GM18858 (cell line): ENCODE data around the gene PDILT.
"Not testable (repeated sequence)": the region's sequence is repeated elsewhere in the genome, so short reads cannot be mapped to it uniquely, and the experiment has no call there.

Source experiments
- ATAC-seq: cut with Tn5 transposase; IDR thresholded peaks from one replicate; pipeline ENCODE4 v1.9.1; 2021; ENCODE audit not compliant: unreplicated experiment

The PDILT gene

GRCh38 chr16:20323591-20324117 is 80.9 kb downstream of the PDILT start:
- ATAC-seq = no peak

GRCh38 chr16:20322696-20323095 is 81.8 kb downstream of the PDILT start:
- ATAC-seq = no peak

GRCh38 chr16:20321671-20322070 is 82.9 kb downstream of the PDILT start:
- no peak for ATAC-seq

DNA sequence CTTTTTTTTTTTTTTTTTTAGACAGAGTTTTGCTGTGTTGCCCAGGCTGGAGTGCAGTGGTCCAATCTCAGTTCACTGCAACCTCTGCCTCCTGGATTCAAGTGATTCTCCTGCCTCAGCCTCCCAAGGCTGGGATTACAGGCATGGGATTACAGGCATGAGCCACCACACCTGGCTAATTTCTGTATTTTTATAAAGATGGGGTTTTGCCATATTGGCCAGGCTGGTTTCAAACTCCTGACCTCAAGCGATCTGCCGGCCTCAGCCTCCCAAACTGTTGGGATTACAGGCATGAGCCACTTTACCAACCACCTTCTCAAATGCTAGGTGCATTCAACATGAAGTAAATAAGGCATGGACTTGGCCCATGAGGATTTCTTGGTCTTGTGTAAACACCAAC is 83.5 kb downstream of the PDILT start:
- not testable (repeated sequence) for ATAC-seq

- ATAC-seq = no peak
Observed at GRCh38 chr16:20320592-20320991, 83.9 kb downstream of the PDILT start.

- ATAC-seq = no peak
Observed at GRCh38 chr16:20320178-20320577, 84.4 kb downstream of the PDILT start.

- ATAC-seq = no peak
Observed at GRCh38 chr16:20319406-20319805, 85.1 kb downstream of the PDILT start.

DNA sequence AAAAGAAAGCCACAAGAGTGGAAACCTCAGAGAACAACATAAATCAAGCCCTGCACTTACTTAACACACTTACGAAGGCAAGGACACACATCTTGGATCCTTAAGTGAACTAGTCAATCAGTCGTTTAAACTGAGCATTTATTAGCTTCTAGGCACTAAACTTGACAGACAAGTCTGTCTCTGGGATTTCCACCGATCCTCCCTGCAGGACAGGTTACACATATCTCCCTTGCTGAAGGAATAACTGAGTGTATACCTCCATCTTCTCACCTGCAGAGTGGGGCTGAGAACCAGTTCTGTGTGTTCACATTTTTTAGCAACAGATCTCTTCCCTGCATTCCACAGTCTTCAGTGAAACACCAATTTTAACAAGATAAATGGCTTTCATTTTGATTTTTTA is 86.1 kb downstream of the PDILT start:
- ATAC-seq = no peak

GRCh38 chr16:20318006-20318405 is 86.5 kb downstream of the PDILT start:
- no peak for ATAC-seq

GRCh38 chr16:20317117-20317516 is 87.4 kb downstream of the PDILT start:
- ATAC-seq = no peak

GRCh38 chr16:20316715-20317114 is 87.8 kb downstream of the PDILT start:
- no peak for ATAC-seq

DNA sequence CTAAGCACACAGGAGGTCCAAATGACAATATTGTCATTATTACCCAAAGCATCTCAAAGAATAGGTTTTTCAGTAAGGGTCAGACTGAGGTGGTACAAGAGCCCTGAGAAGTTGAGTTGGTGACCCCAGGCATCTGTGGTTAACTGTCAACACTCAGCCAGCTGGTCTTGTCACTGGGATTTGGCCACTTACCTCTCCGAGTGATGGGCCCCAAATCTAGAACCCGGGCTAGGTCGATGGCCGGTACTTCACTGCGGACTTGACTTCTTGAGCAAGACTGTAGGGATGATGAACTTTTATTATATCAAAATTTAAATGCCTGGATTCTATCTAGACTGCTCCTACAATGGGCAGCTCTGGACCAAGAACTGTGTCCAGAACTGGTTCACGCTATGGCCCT is 88.8 kb downstream of the PDILT start:
- no peak for ATAC-seq

GRCh38 chr16:20314575-20314974 is 90.0 kb downstream of the PDILT start:
- ATAC-seq = no peak

DNA sequence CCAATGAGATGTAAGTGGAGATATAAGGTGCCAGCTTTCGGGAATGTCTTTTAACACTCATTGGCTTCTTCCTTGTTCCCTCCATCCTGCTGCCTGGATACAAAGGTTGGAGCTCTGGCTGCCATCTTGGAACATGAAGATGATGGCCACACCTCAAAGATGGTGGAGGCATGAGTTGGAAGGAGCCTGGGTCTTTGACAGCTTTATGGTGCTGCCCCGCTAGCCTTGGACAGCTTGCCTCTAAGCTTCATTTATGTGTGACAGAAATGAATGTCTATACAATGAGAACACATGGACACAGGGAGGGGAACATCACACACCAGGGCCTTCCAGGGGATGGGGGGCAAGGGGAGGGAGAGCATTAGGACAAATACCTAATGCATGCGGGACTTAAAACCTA is 90.8 kb downstream of the PDILT start:
- no peak for ATAC-seq

DNA sequence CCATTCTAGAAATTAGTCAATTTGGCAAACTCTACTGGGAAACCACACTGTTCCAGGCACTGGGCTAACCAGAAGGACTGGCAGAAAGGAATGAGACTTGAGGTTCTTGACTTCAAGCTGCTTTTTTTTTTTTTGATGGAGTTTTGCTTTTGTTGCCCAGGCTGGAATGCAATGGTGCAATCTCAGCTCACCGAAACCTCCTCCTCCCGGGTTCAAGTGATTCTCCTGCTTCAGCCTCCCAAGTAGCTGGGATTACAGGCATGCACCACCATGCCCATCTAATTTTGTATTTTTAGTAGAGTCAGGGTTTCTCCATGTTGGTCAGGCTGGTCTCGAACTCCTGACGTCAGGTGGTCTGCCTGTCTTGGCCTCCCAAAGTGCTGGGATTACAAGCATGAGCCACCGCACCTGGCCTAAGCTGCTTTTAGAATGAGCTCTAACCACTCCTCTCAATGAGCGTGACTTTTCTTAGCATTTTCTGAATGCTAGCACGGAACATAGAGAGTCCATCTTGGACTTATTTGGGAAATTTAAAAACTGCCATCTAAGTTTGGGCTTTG is 91.9 kb downstream of the PDILT start:
- ATAC-seq = not testable (repeated sequence)

DNA sequence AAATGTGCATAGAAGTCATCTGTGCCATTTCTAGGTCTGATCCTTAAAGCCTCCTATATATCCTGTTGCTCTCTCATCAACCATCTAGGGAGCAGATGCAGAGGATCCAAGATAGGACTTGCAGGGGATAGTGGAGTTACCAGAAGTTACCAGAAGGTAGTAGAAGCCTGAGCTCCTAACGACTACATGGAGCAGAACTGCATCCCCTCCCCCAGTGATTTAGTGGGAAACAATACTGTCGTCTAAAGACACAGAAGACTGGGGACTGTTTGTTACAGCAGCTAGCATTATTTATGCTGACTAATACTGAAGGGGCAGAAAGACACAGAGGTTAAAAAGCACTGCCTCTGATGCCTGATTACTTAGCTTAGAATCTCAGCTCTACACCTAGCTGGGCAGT is 93.0 kb downstream of the PDILT start:
- ATAC-seq = no peak

GRCh38 chr16:20310421-20311395 is 93.8 kb downstream of the PDILT start:
- ATAC-seq = no peak

GRCh38 chr16:20309786-20310185 is 94.8 kb downstream of the PDILT start:
- ATAC-seq = no peak
